Thyroid gland (tissue), 4 donors: Measurements from ENCODE around the gene SPDYC. TPM values are rescaled to one million over a fixed set of nuclear protein-coding genes. Genes with fewer than 3 reads are reported as not detected.
A peak's percentile ranks its signal among the peaks of the same experiment; 100 is the strongest.
"Not testable (repeated sequence)": the region's sequence is repeated elsewhere in the genome, so short reads cannot be mapped to it uniquely, and the experiment has no call there.

ENCODE experiments used
- DNase-seq, 2 donors: peaks; one replicate each; pipeline ENCODE4 v3.0.0-alpha.2; 2019
- H3K27ac ChIP-seq, 3 donors: fragments of 200-600 bp; sonication (generic); 1 replicate in 2 of 3; 2 replicates in 1 of 3; pipeline ENCODE4 v1.5.1; 2016 to 2019; ENCODE audit warnings: mild to moderate bottlenecking in 1 of 3, moderate library complexity in 1 of 3
- H3K27me3 ChIP-seq: fragments of 200-600 bp; sonication (generic); one replicate; pipeline ENCODE4 v1.5.1; 2019
- H3K36me3 ChIP-seq, 2 donors: fragments of 200-600 bp; sonication (generic); one replicate each; pipeline ENCODE4 v1.5.1; 2016 to 2019
- H3K4me1 ChIP-seq, 2 donors: fragments of 200-600 bp; sonication (generic); one replicate each; pipeline ENCODE4 v1.5.1; 2017 to 2019
- H3K4me3 ChIP-seq, 3 donors: fragments of 200-600 bp; sonication (generic); replicated peaks in 1 of 3; 1 replicate in 2 of 3; 2 replicates in 1 of 3; pipeline ENCODE4 v1.5.1; 2016; ENCODE audit warnings: mild to moderate bottlenecking in 1 of 3
- H3K9me3 ChIP-seq: fragments of 200-600 bp; sonication (generic); one replicate; pipeline ENCODE4 v1.5.1; 2017
- CTCF ChIP-seq, 6 experiments: fragments of 200-600 bp in 3 of 6; fragments of 450-650 bp in 3 of 6; sonication (generic) in 3 of 6; IDR thresholded peaks; one replicate each; pipeline ENCODE4 v1.5.1; 2016 to 2019; ENCODE audit warnings: antibody characterized with exemption in 6 of 6, mild to moderate bottlenecking in 2 of 6, inconsistent platforms in 1 of 6, moderate library complexity in 1 of 6
- POLR2A ChIP-seq, 2 donors: fragments of 450-650 bp; IDR thresholded peaks; one replicate each; pipeline ENCODE4 v1.6.1; 2017; ENCODE audit warnings: antibody characterized with exemption in 2 of 2, mild to moderate bottlenecking in 2 of 2, moderate library complexity in 1 of 2
- WGBS, 2 donors: methylation state at CpG; one replicate each; pipeline ENCODE4 v1.1.5; 2017; 5-methylcytosine and 5-hydroxymethylcytosine counted together
- intact Hi-C: fragments of 100-400 bp; cut with DNase I; formaldehyde crosslinking; loops from one replicate; pipeline ENCODE4 v1.15.1; 2023
- total RNA-seq, 4 donors: library from RNA; depleted of rRNA; stranded (reverse); fragments of >200 nt; gene quantifications; one replicate each; pipeline ENCODE4 v1.2.3, GENCODE V29; 2016

Gene SPDYC
- total RNA-seq, 4 donors from 2014 or later, result not detected

- H3K27me3 ChIP-seq, result no peaks in the 10 kb centered on the region
- peak; percentile 54 to 72 for DNase-seq
Measured at GRCh38 chr11:65141896-65142494, 28.0 kb upstream of the SPDYC start.

GRCh38 chr11:65147352-65148075, 22.5 kb upstream of the SPDYC start:
- Histone ChIP-seq H3K4me3 (no peak overlapping the region), H3K4me1 (peaks cover 8 to 12% of the 10 kb centered on the region in 2 donors), H3K27ac (no peak overlapping the region), H3K27me3 (no peaks in the 10 kb centered on the region), H3K36me3 (no peaks in the 10 kb centered on the region), H3K9me3 (no peaks in the 10 kb centered on the region)
- intact Hi-C loops, result no loop called here
- no peak for DNase-seq
- TF ChIP-seq CTCF (IDR thresholded peaks at IDR 0.05) (no peak), POLR2A (IDR thresholded peaks at IDR 0.05) (no peak)
- 77 to 86% methylated on average over 2 of the region's 2 CpGs for WGBS, 2 donors

More at GRCh38 chr11:65141896-65142494, 28.0 kb upstream of the SPDYC start:
- TF ChIP-seq POLR2A (IDR thresholded peaks at IDR 0.05) (no peak), CTCF (IDR thresholded peaks at IDR 0.05) (no peak)
- WGBS, 2 donors, result 58 to 60% methylated on average over 7 of the region's 7 CpGs
- no peaks in the 10 kb centered on the region for H3K36me3 ChIP-seq
- no peak overlapping the region for H3K4me3 ChIP-seq
- peaks cover 4 to 6% of the 10 kb centered on the region in 2 donors for H3K4me1 ChIP-seq
- no peak overlapping the region for H3K27ac ChIP-seq
- intact Hi-C loops, result no loop called here
- no peaks in the 10 kb centered on the region for H3K9me3 ChIP-seq

GRCh38 chr11:65148657-65149056, 21.4 kb upstream of the SPDYC start:
- 78 to 79% methylated on average over 5 of the region's 5 CpGs for WGBS, 2 donors
- Histone ChIP-seq H3K4me3 (no peak overlapping the region), H3K27ac (no peak overlapping the region), H3K27me3 (no peaks in the 10 kb centered on the region), H3K36me3 (no peaks in the 10 kb centered on the region), H3K4me1 (peaks cover 8 to 12% of the 10 kb centered on the region in 2 donors), H3K9me3 (no peaks in the 10 kb centered on the region)
- TF ChIP-seq CTCF (IDR thresholded peaks at IDR 0.05) (no peak), POLR2A (IDR thresholded peaks at IDR 0.05) (no peak)
- intact Hi-C loops, result no loop called here
- DNase-seq, result peak in 1 of 2 donors; percentile 29

DNA sequence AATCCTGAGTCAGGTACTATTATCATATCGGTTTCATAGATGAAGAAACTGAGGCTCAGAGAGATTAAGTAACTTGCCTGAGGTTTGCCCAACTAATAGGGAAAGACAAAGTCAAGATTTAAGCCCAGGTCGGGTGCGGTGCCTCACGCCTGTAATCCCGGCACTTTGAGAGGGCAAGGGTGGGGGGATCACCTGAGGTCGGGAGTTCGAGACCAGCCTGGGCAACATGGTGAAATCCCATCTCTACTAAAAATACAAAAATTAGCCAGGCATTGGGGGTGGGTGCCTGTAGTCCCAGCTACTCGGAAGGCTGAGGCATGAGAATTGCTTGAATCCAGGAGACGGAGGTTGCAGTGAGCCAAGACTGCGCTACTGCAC, 19.9 kb upstream of the SPDYC start:
- H3K9me3 ChIP-seq, H3K27me3 ChIP-seq, DNase-seq, intact Hi-C loops, H3K4me3 ChIP-seq, H3K36me3 ChIP-seq: not testable (repeated sequence)
- 58 to 72% methylated on average over 10 of the region's 10 CpGs for WGBS, 2 donors
- H3K4me1 ChIP-seq, result peaks cover 8 to 12% of the 10 kb centered on the region in 2 donors
- peak overlapping the region; percentile 61 to 82 (median 73) for H3K27ac ChIP-seq

DNA sequence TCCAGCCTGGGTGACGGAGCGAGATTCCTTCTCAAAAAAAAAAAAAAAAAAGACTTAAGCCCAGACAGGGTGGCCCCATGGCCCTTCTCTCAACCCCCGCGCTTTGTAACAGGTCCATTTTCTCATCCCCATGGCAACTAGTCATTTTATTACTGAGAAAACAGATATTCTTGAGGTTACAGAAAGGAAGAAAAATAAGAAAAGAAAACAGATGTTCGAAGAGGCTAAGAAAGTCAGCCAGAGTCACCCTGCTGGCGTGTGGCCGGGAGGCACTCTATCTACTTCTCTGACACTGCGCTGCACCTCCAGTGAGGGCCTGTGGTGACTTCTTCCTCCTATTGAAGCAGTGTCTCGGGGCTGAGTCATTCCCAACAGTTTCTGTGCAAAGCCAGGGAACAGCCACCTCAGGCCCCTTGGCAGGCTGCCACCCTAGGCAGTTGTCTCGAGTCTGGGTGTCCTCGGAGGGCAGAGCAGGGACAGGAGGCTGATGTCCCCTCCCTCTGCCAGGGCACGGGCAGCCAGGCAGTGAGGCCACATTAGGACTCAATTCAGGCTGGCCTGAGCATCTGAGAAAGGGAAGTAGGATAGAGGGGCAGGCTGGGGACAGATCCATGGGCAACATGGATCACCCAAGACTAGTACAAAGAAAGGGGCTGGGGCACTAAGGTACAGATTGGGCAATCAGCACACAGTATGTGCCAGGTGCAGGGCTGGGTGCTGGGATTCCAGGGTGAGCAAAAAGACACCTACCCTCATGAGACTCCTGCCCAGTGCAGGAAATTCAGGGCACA, 19.3 kb upstream of the SPDYC start:
- H3K4me3 ChIP-seq, result no peak overlapping the region
- peak; percentile 97 to 98 for DNase-seq
- 12 to 20% methylated on average over 11 to 12 of the region's 12 CpGs for WGBS, 2 donors
- no peaks in the 10 kb centered on the region for H3K9me3 ChIP-seq
- peak overlapping the region; percentile 61 to 82 (median 73) for H3K27ac ChIP-seq
- no peaks in the 10 kb centered on the region for H3K27me3 ChIP-seq
- H3K4me1 ChIP-seq, result peaks cover 8 to 12% of the 10 kb centered on the region in 2 donors
- H3K36me3 ChIP-seq, result no peaks in the 10 kb centered on the region
- intact Hi-C loops, result no loop called here
- peak in 1 of 6 experiments; percentile 8 for TF ChIP-seq CTCF (IDR thresholded peaks at IDR 0.05)
- TF ChIP-seq POLR2A (IDR thresholded peaks at IDR 0.05), result peak in 1 of 2 donors; percentile 40
